ENCODE results near the gene PLEKHA1. TPM values are rescaled to one million over a fixed set of nuclear protein-coding genes. Genes with fewer than 3 reads are reported as not detected.

PLEKHA1 gene
- total and polyA plus RNA-seq, 2 of the 4 experiments (the other 2 are of a cell fraction), result 7.2 to 9.5 TPM

DNA sequence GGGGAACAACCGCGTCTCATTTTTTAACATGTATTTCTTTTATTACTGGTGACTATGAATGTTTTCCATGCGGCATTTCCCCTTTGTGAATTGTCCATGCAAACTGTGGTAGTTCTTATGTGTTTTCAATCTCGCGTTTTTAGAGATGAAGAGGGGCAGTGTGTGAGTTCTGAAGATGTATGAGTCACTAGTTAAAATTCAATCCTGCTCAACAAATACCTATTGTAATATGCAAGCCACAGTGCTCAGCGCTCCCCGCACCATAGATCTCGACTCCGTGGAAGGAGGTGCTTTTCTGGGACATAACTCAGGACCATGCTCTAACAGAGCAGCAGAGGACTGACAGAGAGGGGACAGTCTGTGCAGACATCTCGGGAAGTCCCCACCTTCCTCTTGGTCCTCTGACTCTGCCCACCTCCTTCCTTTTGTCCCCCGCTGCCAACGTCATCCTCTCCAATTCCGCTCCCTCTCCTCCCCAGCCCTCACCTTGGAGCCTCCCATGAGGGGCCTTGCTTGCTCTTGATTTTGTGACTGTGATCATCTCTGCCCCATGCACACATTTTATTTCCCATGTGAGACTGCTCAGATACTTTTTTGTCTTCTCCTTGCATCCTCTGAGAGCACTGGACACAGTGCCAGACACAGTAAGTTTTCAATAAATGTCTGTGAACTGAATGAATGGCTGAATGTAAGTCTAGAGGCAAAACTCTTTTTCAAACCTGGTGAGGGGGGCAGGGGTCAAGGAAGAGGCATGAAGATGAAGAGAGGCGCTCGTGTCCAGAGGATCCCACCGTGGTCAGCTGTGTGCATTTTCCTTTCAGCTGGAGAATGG, 42.7 kb upstream of the PLEKHA1 start:
- DNase-seq (no peak), ATAC-seq (ENCODE audit: low read depth) (no peak)
- no peak overlapping the region for H3K4ac ChIP-seq (ENCODE audit: low read depth, low read length)
- 43% methylated on average over 5 of the region's 16 CpGs; no CpG with 5 or more reads in 1 of the 2 experiments for WGBS, 2 experiments (ENCODE audit: extremely low coverage in 2 of 2, insufficient read length in 1 of 2)
- intact Hi-C loops (cut with micrococcal nuclease) (no loop called here), dilution Hi-C loops (cut with HindIII; ENCODE audit: low sequenced_read_pairs, unreplicated experiment) (no loop called here), in situ Hi-C loops (cut with MboI; ENCODE audit: low sequenced_read_pairs) (no loop called here)
- H3K14ac ChIP-seq (replicated peaks; ENCODE audit: low read depth, low read length), result no peak overlapping the region
- no peak overlapping the region for H3K9ac ChIP-seq (ENCODE audit: low read depth, low read length)
- no peak overlapping the region for H2BK5ac ChIP-seq (ENCODE audit: low read depth, low read length, poor library complexity, severe bottlenecking)
- H3K79me1 ChIP-seq (ENCODE audit: low read depth in 1 of 2, low read length in 2 of 2), result no peaks in the 10 kb centered on the region
- H3K27ac ChIP-seq (ENCODE audit: insufficient read depth, low read length), result no peak overlapping the region
- no peaks in the 10 kb centered on the region for H4K20me1 ChIP-seq (ENCODE audit: insufficient read depth, low read length)
- no peak overlapping the region for H3K4me2 ChIP-seq (ENCODE audit: low read depth, low read length)
- no peaks in the 10 kb centered on the region for H3K4me1 ChIP-seq (ENCODE audit: control insufficient read depth, insufficient read depth, low read length)
- no peak overlapping the region for H2AK9ac ChIP-seq (replicated peaks; ENCODE audit: low read depth, low read length, poor library complexity)
- peaks cover 23% of the 10 kb centered on the region for H3K27me3 ChIP-seq (ENCODE audit: control insufficient read depth, insufficient read depth, low read length)
- H2BK15ac ChIP-seq (ENCODE audit: low read depth, low read length), result no peak overlapping the region
- no peak overlapping the region for H3K18ac ChIP-seq (ENCODE audit: low read depth, low read length)
- ChIA-PET POLR2A (ENCODE audit: unreplicated experiment) (no interaction called here), CTCF (no interaction called here)
- TF ChIP-seq MXI1 (IDR thresholded peaks at IDR 0.05; ENCODE audit: borderline replicate concordance, low read depth, low read length) (no peak), RAD21 (IDR thresholded peaks at IDR 0.05; ENCODE audit: low read length) (no peak), SMC3 (IDR thresholded peaks at IDR 0.05; ENCODE audit: low read depth, low read length) (no peak), CEBPB (IDR thresholded peaks at IDR 0.05; ENCODE audit: low read depth, low read length) (no peak), MAZ (IDR thresholded peaks at IDR 0.05; ENCODE audit: borderline replicate concordance, low read depth, low read length) (no peak), CHD1 (IDR thresholded peaks at IDR 0.05; ENCODE audit: low read depth, low read length) (no peak), FOS (IDR thresholded peaks at IDR 0.05; ENCODE audit: low read depth, low read length) (no peak), RCOR1 (IDR thresholded peaks at IDR 0.05; ENCODE audit: insufficient replicate concordance, low read length) (no peak), NFE2L2 (IDR thresholded peaks at IDR 0.05; ENCODE audit: low read depth, low read length) (no peak), MAFK (IDR thresholded peaks at IDR 0.05; ENCODE audit: low read depth, low read length) (no peak)
- TF ChIP-seq, protein P1, sequence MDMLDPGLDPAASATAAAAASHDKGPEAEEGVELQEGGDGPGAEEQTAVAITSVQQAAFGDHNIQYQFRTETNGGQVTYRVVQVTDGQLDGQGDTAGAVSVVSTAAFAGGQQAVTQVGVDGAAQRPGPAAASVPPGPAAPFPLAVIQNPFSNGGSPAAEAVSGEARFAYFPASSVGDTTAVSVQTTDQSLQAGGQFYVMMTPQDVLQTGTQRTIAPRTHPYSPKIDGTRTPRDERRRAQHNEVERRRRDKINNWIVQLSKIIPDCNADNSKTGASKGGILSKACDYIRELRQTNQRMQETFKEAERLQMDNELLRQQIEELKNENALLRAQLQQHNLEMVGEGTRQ (IDR thresholded peaks at IDR 0.05; ENCODE audit: low read depth, low read length), result no peak
- TF ChIP-seq, protein P2, sequence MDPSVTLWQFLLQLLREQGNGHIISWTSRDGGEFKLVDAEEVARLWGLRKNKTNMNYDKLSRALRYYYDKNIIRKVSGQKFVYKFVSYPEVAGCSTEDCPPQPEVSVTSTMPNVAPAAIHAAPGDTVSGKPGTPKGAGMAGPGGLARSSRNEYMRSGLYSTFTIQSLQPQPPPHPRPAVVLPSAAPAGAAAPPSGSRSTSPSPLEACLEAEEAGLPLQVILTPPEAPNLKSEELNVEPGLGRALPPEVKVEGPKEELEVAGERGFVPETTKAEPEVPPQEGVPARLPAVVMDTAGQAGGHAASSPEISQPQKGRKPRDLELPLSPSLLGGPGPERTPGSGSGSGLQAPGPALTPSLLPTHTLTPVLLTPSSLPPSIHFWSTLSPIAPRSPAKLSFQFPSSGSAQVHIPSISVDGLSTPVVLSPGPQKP (IDR thresholded peaks at IDR 0.05; ENCODE audit: borderline replicate concordance, low read depth, low read length), result no peak
- no peak overlapping the region for H2BK20ac ChIP-seq (ENCODE audit: low read depth, low read length)
- H3K36me3 ChIP-seq (ENCODE audit: control insufficient read depth, insufficient read depth, low read length), result no peaks in the 10 kb centered on the region
- no peak overlapping the region for H3K56ac ChIP-seq (ENCODE audit: extremely low read depth, insufficient read depth, low read length)
- no peak overlapping the region for H4K8ac ChIP-seq (ENCODE audit: low read depth in 2 of 2, low read length in 2 of 2)
- no TSS peak for BruUV-seq (replicated peaks)
- H3K23ac ChIP-seq (ENCODE audit: low read depth, low read length), result no peak overlapping the region
- no peak overlapping the region for H2BK120ac ChIP-seq (ENCODE audit: low read depth, low read length)
- H3K9me1 ChIP-seq (ENCODE audit: insufficient read depth, low read length), result no peaks in the 10 kb centered on the region
- H3K9me3 ChIP-seq (ENCODE audit: control insufficient read depth, insufficient read depth, low read length), result no peaks in the 10 kb centered on the region
- no peak overlapping the region for H2AFZ ChIP-seq (replicated peaks; ENCODE audit: low read length, poor library complexity)
- no peak overlapping the region for H4K91ac ChIP-seq (ENCODE audit: insufficient read depth, low read depth, low read length)
- H4K5ac ChIP-seq (ENCODE audit: low read depth, low read length), result no peak overlapping the region
- no peak overlapping the region for H2AK5ac ChIP-seq (ENCODE audit: low read depth, low read length)
- no peak overlapping the region for H3K4me3 ChIP-seq (ENCODE audit: insufficient read depth, low read depth, low read length)
